IPS-11a (cell line): ENCODE results near the gene IFNA17.
"Not testable (repeated sequence)": the region's sequence is repeated elsewhere in the genome, so short reads cannot be mapped to it uniquely, and the experiment has no call there.

Source experiments
- H3K4me3 ChIP-seq: one replicate; pipeline ENCODE4 v1.5.1; 2013; ENCODE audit warnings: low read depth, low read length, control low read depth

Gene IFNA17

GRCh38 chr9:21210782-21211181 lies 17.2 kb downstream of the IFNA17 start:
- not testable (repeated sequence) for H3K4me3 ChIP-seq

DNA sequence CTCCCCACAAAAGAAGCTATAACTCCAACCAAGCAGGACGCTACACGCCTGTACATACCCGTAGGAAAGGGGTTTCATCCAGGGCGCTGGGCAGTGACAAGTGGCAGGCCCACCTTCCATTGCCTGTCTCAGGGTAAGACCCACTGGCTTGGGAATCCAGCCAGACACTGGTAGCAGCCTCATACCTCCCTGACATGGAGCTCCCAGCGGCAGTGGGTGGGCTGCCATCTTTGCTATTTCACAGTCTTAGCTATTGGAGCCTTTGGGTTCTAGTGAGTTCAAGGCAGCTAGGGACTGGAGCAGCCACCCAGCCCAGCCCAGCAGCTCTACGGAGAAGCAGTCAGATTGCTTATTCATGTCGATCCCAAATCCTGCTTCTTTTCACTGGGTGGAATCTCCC lies 17.7 kb downstream of the IFNA17 start:
- no peak overlapping the region for H3K4me3 ChIP-seq

- not testable (repeated sequence) for H3K4me3 ChIP-seq
Measured at GRCh38 chr9:21207043-21207442, 21.0 kb downstream of the IFNA17 start, which contains the start of gene IFNA10. IFNA10 (minus strand) TSS chr9:21207143; CDS start chr9:21207097, 46 bp downstream.

DNA sequence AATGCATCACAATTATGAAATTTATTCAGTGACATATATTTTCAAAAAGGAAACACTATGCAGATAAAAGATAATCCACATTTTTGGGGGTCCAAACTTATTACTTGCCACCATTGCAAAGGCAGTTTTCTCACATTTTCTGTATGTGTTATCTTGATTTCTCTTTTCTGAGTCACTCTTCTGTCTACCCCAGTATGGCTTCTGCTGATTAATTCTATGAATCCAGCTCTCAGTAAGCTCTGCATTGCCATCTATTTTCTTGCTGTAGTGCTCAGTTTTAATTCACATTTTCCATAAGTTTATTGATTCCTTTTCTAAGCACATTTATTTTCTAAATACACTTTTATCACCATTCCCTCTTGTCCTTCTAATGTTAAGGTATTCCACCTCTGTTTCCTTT lies 22.8 kb downstream of the IFNA17 start:
- H3K4me3 ChIP-seq: no peak overlapping the region

GRCh38 chr9:21202105-21202504 lies 25.9 kb downstream of the IFNA17 start, which contains the start of gene IFNA7:
IFNA7 (minus strand) TSS chr9:21202205; CDS start chr9:21202165, 40 bp downstream.
- H3K4me3 ChIP-seq: not testable (repeated sequence)

- H3K4me3 ChIP-seq: not testable (repeated sequence)
Measured at GRCh38 chr9:21194867-21195776, 32.9 kb downstream of the IFNA17 start.

DNA sequence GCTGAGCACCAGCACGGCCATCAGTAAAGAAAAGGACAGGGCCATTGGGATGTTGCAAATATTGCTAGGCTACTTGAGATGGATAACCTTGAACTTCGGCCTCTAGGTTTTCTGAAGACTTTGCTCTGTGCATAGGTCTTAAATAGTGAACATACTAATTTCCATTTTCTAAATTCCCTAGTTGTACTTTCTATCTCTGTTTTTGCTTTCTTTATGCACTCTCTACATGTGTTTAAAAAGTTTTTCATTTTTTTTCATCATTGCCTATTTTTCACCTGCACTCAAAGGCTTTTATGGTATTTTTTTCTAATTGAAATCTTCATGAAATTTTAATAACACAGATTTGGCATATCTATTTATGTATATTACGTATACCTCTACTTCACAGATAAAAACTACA lies 40.5 kb downstream of the IFNA17 start, which contains the start of gene IFNA4:
Gene IFNA4, minus strand, starts transcription at position 101 of the 400 bp plus-strand sequence. Its CDS starts 56 bp downstream, at position 45.
- not testable (repeated sequence) for H3K4me3 ChIP-seq

- H3K4me3 ChIP-seq: not testable (repeated sequence)
Measured at GRCh38 chr9:21182810-21183736, 44.9 kb downstream of the IFNA17 start.
